GM12874 (cell line): ENCODE data around the gene FUCA1.

Experiments used
- CTCF ChIP-seq: IDR thresholded peaks from 2 replicates; pipeline ENCODE4 v1.5.1; 2011; ENCODE audit warnings: low read depth, mild to moderate bottlenecking, control low read depth, low read length, moderate library complexity; ENCODE audit not compliant: insufficient read depth

FUCA1 gene

GRCh38 chr1:23824711-23825075 is 43.4 kb downstream of the FUCA1 start:
- TF ChIP-seq CTCF, result no peak

GRCh38 chr1:23823767-23824166 is 44.3 kb downstream of the FUCA1 start:
- TF ChIP-seq CTCF, result no peak

GRCh38 chr1:23817633-23818032 is 50.5 kb downstream of the FUCA1 start:
- no peak for TF ChIP-seq CTCF

- no peak for TF ChIP-seq CTCF
Observed at GRCh38 chr1:23816906-23817305, 51.2 kb downstream of the FUCA1 start.

- no peak for TF ChIP-seq CTCF
Observed at GRCh38 chr1:23816361-23816760, 51.7 kb downstream of the FUCA1 start.

GRCh38 chr1:23814016-23814415 is 54.1 kb downstream of the FUCA1 start:
- no peak for TF ChIP-seq CTCF

- TF ChIP-seq CTCF, result peak; percentile 94
Observed at GRCh38 chr1:23810818-23811540, 57.1 kb downstream of the FUCA1 start.
